Body of pancreas (tissue), 4 donors: ENCODE measurements around the gene ALKBH7.
"Not testable (repeated sequence)": the region's sequence is repeated elsewhere in the genome, so short reads cannot be mapped to it uniquely, and the experiment has no call there.

Experiments used
- POLR2A ChIP-seq, 3 donors: fragments of 450-650 bp; IDR thresholded peaks; one replicate each; pipeline ENCODE4 v1.6.1; 2016; ENCODE audit warnings: antibody characterized with exemption in 3 of 3, mild to moderate bottlenecking in 2 of 3
- TF ChIP-seq, protein P1 (sequence below), 7 experiments: fragments of 450-650 bp in 4 of 7; fragments of 200-600 bp in 3 of 7; sonication (generic) in 3 of 7; IDR thresholded peaks; one replicate each; pipeline ENCODE4 v1.5.1; 2016 to 2019; ENCODE audit warnings: antibody characterized with exemption in 7 of 7

DNA sequence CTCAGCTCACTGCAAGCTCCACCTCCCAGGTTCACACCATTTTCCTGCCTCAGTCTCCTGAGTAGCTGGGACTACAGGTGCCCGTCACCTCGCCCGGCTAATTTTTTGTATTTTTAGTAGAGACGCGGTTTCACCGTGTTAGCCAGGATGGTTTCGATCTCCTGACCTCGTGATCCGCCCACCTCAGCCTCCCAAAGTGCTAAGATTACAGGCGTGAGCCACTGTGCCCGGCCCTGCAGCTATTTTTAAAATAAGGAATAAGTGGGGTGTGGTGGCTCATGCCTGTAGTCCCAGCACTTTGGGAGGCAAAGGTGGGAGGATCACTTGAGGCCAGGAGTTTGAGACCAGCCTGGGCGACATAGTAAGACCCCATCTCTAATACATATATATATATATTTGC, 12.1 kb upstream of the ALKBH7 start:
- TF ChIP-seq, protein P1, sequence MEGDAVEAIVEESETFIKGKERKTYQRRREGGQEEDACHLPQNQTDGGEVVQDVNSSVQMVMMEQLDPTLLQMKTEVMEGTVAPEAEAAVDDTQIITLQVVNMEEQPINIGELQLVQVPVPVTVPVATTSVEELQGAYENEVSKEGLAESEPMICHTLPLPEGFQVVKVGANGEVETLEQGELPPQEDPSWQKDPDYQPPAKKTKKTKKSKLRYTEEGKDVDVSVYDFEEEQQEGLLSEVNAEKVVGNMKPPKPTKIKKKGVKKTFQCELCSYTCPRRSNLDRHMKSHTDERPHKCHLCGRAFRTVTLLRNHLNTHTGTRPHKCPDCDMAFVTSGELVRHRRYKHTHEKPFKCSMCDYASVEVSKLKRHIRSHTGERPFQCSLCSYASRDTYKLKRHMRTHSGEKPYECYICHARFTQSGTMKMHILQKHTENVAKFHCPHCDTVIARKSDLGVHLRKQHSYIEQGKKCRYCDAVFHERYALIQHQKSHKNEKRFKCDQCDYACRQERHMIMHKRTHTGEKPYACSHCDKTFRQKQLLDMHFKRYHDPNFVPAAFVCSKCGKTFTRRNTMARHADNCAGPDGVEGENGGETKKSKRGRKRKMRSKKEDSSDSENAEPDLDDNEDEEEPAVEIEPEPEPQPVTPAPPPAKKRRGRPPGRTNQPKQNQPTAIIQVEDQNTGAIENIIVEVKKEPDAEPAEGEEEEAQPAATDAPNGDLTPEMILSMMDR (IDR thresholded peaks at IDR 0.05), result not testable (repeated sequence)
- TF ChIP-seq POLR2A (IDR thresholded peaks at IDR 0.05), result not testable (repeated sequence)
